ENCODE data around the gene RACK1. TPM values are rescaled to one million over a fixed set of nuclear protein-coding genes. Genes with fewer than 3 reads are reported as not detected.

RACK1 gene
- total and polyA plus RNA-seq, 2 of the 8 experiments (the other 6 are each of a cell fraction or from before 2014, with no cell fraction given), result 2,589 to 7,971 TPM

GRCh38 chr5:181212934-181213333 lies 30.8 kb downstream of the RACK1 start (continued):
- no peak for TF ChIP-seq TAF1 (IDR thresholded peaks at IDR 0.05; ENCODE audit: low read depth, low read length)
- no peak for TF ChIP-seq KDM1A (IDR thresholded peaks at IDR 0.05; ENCODE audit: borderline replicate concordance, low read length)
- TF ChIP-seq CHD1 (IDR thresholded peaks at IDR 0.05; ENCODE audit: low read depth, low read length), result no peak
- TF ChIP-seq SP4 (IDR thresholded peaks at IDR 0.05; ENCODE audit: low read length), result no peak
- no peak for TF ChIP-seq TEAD4 (IDR thresholded peaks at IDR 0.05; ENCODE audit: low read depth, low read length)
- TF ChIP-seq MAFK (IDR thresholded peaks at IDR 0.05; ENCODE audit: low read depth, low read length), result no peak
